ENCODE data around the gene CAPZB.
A peak's percentile ranks its signal among the peaks of the same experiment; 100 is the strongest.

Gene CAPZB

GRCh38 chr1:19475296-19475695 is 10.0 kb downstream of the CAPZB start:
- in situ Hi-C loops (cut with MboI; ENCODE audit: low sequenced_read_pairs), result no loop called here
- no peaks in the 10 kb centered on the region for H3K9me3 ChIP-seq
- H3K4me1 ChIP-seq, result no peaks in the 10 kb centered on the region
- no peak for DNase-seq (ENCODE audit: low spot score in 2 of 2)
- peaks cover 22% of the 10 kb centered on the region; the same call in 1 of the 2 replicates for H3K36me3 ChIP-seq (replicated peaks)
- H3K27me3 ChIP-seq (ENCODE audit: low read depth), result no peaks in the 10 kb centered on the region
- no peak overlapping the region for H3K4me3 ChIP-seq

DNA sequence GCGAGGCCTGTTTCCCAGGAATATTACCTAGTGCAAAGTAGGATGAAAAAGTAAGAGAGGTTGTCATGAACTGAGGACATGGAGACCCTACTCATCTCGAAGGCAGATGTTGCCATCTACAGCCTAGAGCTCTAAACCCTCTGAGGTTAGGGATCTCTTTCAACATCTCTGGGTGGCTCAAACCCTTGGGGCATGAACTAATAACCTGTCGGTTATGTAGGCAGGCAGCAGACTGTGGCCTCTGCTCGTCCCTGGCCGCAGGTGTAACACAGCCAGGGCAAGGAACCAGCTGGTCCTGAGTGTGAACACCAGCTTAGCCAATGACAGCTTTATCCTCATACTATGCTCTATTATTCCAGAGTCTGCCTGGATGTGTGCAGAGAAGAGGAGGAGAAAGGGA is 13.2 kb downstream of the CAPZB start:
- Histone ChIP-seq H3K27me3 (ENCODE audit: low read depth) (no peaks in the 10 kb centered on the region), H3K4me1 (no peaks in the 10 kb centered on the region), H3K36me3 (replicated peaks) (peaks cover 15% of the 10 kb centered on the region), H3K9me3 (no peaks in the 10 kb centered on the region), H3K4me3 (no peak overlapping the region)
- in situ Hi-C loops (cut with MboI; ENCODE audit: low sequenced_read_pairs), result no loop called here
- DNase-seq (ENCODE audit: low spot score in 2 of 2), result no peak

DNA sequence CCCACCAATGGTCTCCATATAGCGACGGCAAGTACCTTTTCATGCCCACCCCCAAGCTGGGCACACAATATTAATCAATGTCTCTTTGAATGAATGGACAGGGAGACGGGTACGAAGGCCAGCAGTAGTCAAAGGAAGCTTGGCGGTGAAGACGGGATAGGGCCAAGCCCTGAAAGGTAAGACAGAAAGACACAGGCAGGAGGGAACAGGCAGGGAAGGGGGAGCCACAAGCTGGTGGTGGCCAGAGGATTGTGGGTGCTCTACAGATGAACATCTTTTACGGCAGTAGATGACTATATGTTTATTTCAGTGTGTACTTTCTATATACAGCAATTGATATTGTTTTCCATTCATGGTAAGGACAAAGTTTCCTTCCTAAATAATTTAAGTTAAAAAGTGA is 16.3 kb downstream of the CAPZB start:
- no peak for DNase-seq (ENCODE audit: low spot score in 2 of 2)
- Histone ChIP-seq H3K36me3 (replicated peaks) (peaks cover 5% of the 10 kb centered on the region), H3K9me3 (no peaks in the 10 kb centered on the region), H3K4me3 (no peak overlapping the region), H3K27me3 (ENCODE audit: low read depth) (no peaks in the 10 kb centered on the region), H3K4me1 (no peaks in the 10 kb centered on the region)
- in situ Hi-C loops (cut with MboI; ENCODE audit: low sequenced_read_pairs), result no loop called here

DNA sequence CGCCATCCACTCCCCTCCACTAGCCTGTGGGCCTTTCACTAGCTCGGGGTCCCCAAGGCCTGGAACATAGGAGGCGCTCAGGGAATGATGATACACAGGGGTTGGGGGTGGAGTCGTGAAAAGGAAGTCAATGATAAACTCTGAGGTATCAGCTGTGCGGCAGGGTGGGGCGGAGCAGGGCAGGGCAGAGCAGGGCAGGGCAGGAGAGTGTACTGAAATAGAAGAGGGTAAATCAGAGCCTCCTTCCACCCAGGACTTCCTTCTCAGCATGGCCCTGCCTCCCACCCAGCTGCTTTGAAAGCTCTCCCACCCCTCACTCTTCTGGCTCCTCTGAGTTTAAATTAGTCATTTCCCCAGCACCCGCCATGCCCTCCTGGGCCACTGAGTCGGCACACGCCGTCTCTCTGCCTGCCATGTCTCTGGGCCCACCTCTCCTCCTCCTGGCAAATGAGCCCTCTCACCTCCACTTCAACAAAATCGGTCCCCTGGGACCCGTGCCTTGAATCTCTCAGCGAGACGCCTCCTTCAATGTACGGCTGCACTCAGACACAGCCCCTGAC is 16.9 kb downstream of the CAPZB start:
- peaks cover under 1% of the 10 kb centered on the region; the same call in 1 of the 2 replicates for H3K4me1 ChIP-seq
- H3K27me3 ChIP-seq (ENCODE audit: low read depth), result no peaks in the 10 kb centered on the region
- H3K4me3 ChIP-seq, result no peak overlapping the region
- H3K36me3 ChIP-seq (replicated peaks), result peaks cover 5% of the 10 kb centered on the region
- DNase-seq (ENCODE audit: low spot score in 2 of 2), result no peak
- no peaks in the 10 kb centered on the region for H3K9me3 ChIP-seq
- in situ Hi-C loops (cut with MboI; ENCODE audit: low sequenced_read_pairs), result no loop called here

- peaks cover 5% of the 10 kb centered on the region for H3K36me3 ChIP-seq (replicated peaks)
- H3K4me3 ChIP-seq, result no peak overlapping the region
- no peaks in the 10 kb centered on the region for H3K9me3 ChIP-seq
Observed at GRCh38 chr1:19467199-19468187, 17.8 kb downstream of the CAPZB start.

DNA sequence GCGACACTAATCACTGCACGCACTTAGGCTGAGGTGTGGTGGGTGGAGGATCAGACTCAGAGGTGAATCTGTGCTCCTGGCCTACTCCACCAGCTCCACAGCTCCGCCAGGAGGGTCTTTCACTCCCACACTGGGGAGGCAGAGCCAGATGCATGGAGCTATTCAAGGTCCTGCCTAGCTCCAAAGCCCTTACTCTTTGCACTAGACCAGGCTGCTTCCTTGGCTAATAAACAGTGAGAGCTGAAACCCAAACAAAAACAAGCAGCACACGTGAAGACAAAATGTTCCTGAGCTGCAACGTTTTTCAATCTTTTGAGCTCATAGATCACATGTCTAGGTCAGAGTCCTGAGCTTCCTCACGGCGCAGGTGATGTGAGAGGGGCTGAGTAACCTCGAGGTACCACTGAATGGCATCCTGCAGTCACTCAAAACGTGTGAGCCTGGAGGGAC is 19.2 kb downstream of the CAPZB start:
- in situ Hi-C loops (cut with MboI; ENCODE audit: low sequenced_read_pairs), result no loop called here

More at GRCh38 chr1:19467199-19468187, 17.8 kb downstream of the CAPZB start:
- in situ Hi-C loops (cut with MboI; ENCODE audit: low sequenced_read_pairs), result no loop called here
- Histone ChIP-seq H3K27me3 (ENCODE audit: low read depth) (no peaks in the 10 kb centered on the region), H3K4me1 (peaks cover 9% of the 10 kb centered on the region)
- DNase-seq (ENCODE audit: low spot score in 2 of 2), result no peak

GRCh38 chr1:19465650-19466049 is 19.7 kb downstream of the CAPZB start:
- Histone ChIP-seq H3K27me3 (ENCODE audit: low read depth) (no peaks in the 10 kb centered on the region), H3K4me1 (peaks cover 11% of the 10 kb centered on the region), H3K4me3 (no peak overlapping the region), H3K36me3 (replicated peaks) (peaks cover 8% of the 10 kb centered on the region), H3K9me3 (no peaks in the 10 kb centered on the region)
- in situ Hi-C loops (cut with MboI; ENCODE audit: low sequenced_read_pairs), result no loop called here
- no peak for DNase-seq (ENCODE audit: low spot score in 2 of 2)

More for the DNA sequence above, 19.2 kb downstream of the CAPZB start:
- Histone ChIP-seq H3K4me1 (peaks cover 11% of the 10 kb centered on the region), H3K27me3 (ENCODE audit: low read depth) (no peaks in the 10 kb centered on the region), H3K36me3 (replicated peaks) (peaks cover 8% of the 10 kb centered on the region), H3K4me3 (no peak overlapping the region), H3K9me3 (no peaks in the 10 kb centered on the region)
- DNase-seq (ENCODE audit: low spot score in 2 of 2), result no peak

GRCh38 chr1:19465123-19465522 is 20.2 kb downstream of the CAPZB start:
- Histone ChIP-seq H3K4me1 (peaks cover 11% of the 10 kb centered on the region), H3K9me3 (no peaks in the 10 kb centered on the region), H3K4me3 (no peak overlapping the region), H3K27me3 (ENCODE audit: low read depth) (no peaks in the 10 kb centered on the region), H3K36me3 (replicated peaks) (peaks cover 3% of the 10 kb centered on the region)
- in situ Hi-C loops (cut with MboI; ENCODE audit: low sequenced_read_pairs), result no loop called here
- no peak for DNase-seq (ENCODE audit: low spot score in 2 of 2)

DNA sequence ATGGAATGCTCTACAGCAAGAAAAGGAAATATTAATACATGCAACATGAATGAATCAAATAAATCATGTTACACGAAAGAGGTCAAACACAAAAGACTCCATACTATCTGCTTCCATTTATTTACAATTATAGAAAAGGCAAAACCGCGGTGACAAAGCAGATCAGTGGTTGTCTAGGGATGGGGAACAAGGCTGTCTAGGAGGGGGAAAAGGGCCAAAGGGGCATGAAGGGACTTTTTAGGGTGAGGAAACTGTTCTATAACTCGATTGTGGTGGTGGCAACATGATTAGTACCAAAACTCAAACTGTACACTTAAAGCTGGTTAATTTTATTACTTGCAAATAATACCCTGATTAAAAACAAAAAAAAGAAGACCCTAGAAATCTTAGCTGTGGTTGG is 20.6 kb downstream of the CAPZB start:
- no peak for DNase-seq (ENCODE audit: low spot score in 2 of 2)
- Histone ChIP-seq H3K36me3 (replicated peaks) (peaks cover 2% of the 10 kb centered on the region), H3K4me1 (peaks cover 11% of the 10 kb centered on the region), H3K9me3 (no peaks in the 10 kb centered on the region), H3K27me3 (ENCODE audit: low read depth) (no peaks in the 10 kb centered on the region), H3K4me3 (no peak overlapping the region)
- in situ Hi-C loops (cut with MboI; ENCODE audit: low sequenced_read_pairs), result no loop called here

DNA sequence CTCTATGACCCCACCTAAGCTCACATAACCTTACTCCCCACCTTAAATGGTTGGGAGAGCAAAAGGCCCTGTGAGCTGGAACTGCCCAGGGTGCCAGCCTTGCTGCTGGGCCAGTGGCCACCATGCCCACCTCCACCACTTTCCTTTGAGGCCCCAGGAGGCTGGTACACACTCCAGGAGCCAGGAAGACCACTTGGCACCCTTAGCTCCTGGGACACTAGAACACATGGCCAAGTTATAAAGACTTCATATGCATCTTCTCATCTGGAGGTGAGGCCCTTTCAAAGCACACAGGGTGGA is 21.9 kb downstream of the CAPZB start:
- in situ Hi-C loops (cut with MboI; ENCODE audit: low sequenced_read_pairs), result no loop called here
- Histone ChIP-seq H3K9me3 (no peaks in the 10 kb centered on the region), H3K27me3 (ENCODE audit: low read depth) (no peaks in the 10 kb centered on the region), H3K4me1 (peaks cover 11% of the 10 kb centered on the region), H3K36me3 (replicated peaks) (peaks cover 2% of the 10 kb centered on the region), H3K4me3 (no peak overlapping the region)
- DNase-seq (ENCODE audit: low spot score in 2 of 2), result no peak

DNA sequence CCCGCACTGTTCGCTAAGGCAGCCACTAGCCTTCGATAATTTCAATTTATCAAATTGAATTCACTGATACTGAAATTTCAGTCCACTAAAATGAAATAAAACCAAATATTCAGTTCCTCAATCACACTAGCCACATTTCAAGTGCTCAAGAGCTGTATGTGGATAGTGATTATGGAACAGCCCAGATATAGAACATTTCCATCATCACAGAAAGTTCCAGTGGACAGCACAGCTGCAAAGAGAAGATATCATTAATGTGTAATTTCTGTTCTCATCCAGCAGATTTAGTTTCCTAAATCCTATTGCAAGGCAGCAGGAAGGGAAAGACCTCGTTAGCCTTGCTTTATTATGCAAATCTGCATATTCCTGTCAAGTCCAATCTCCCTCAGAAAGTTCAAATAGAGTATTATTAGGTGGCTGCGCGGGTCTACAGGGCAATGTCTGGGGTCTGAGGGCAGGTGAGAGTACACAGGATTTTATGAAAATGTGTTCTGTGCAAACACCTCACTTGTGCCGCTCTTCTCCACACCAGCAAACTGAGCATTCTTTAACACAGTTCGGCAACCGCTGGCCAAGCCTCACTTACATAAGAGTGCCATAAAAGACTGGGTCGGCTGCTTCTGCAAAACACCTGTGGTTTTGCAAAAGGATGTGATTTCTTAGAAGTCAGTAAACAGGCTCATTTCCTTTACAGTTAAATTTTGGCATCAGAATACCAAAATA is 22.4 kb downstream of the CAPZB start:
- in situ Hi-C loops (cut with MboI; ENCODE audit: low sequenced_read_pairs), result no loop called here
- DNase-seq (ENCODE audit: low spot score in 2 of 2), result peak; percentile 19 to 65
- no peaks in the 10 kb centered on the region for H3K27me3 ChIP-seq (ENCODE audit: low read depth)
- no peak overlapping the region for H3K4me3 ChIP-seq
- H3K9me3 ChIP-seq, result no peaks in the 10 kb centered on the region
- H3K4me1 ChIP-seq, result peaks cover 11% of the 10 kb centered on the region
- peaks cover 2% of the 10 kb centered on the region for H3K36me3 ChIP-seq (replicated peaks)

- in situ Hi-C loops (cut with MboI; ENCODE audit: low sequenced_read_pairs), result no loop called here
- Histone ChIP-seq H3K27me3 (ENCODE audit: low read depth) (no peaks in the 10 kb centered on the region), H3K4me3 (no peak overlapping the region), H3K9me3 (no peaks in the 10 kb centered on the region), H3K4me1 (peaks cover 11% of the 10 kb centered on the region), H3K36me3 (replicated peaks) (peaks cover 2% of the 10 kb centered on the region)
- DNase-seq (ENCODE audit: low spot score in 2 of 2), result no peak
Observed at GRCh38 chr1:19461220-19461554, 24.2 kb downstream of the CAPZB start.

DNA sequence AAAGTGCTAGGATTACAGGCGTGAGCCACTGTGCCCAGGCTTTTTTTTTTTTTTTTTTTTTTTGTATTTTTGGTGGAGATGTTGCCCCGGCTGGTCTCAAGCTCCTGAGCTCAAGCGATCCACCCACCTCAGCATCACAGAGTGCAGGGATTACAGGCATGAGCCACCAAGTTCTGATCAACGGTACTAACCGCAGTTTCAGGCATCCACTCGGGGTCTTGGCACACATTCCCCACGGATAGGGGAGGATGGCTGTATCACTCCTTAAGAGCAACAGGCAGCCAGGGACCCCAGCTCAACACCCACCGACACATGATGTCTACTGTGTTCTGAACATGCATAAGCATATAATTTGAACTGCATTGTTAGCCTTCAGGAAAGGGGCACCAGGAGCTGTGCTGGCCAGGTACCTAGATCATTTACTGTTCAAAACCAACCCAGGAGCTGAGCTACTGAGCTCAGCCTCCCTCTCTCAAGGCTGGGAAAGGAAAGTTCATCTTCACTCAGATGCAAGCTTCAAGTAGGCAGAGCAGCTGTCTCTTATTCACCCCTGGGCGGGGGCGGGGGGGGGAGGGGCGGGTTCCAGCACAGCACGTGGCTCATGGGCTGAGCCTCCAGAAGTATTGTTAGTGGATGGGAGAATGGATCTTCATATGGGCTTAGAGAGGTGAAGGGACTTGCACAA is 24.7 kb downstream of the CAPZB start:
- no peak for DNase-seq (ENCODE audit: low spot score in 2 of 2)
- no peaks in the 10 kb centered on the region for H3K9me3 ChIP-seq
- H3K4me1 ChIP-seq, result peaks cover 11% of the 10 kb centered on the region
- H3K36me3 ChIP-seq (replicated peaks), result peaks cover 2% of the 10 kb centered on the region
- in situ Hi-C loops (cut with MboI; ENCODE audit: low sequenced_read_pairs), result no loop called here
- H3K4me3 ChIP-seq, result no peak overlapping the region
- no peaks in the 10 kb centered on the region for H3K27me3 ChIP-seq (ENCODE audit: low read depth)

Data from HAP-1 (cell line).